Activated CD8-positive, alpha-beta T cell treated with anti-CD3 and anti-CD28 coated beads, Interleukin-2, amount 10 ng/mL, durations not matched to agents 7 days and 5 days (primary cell): ENCODE data around the gene SLC23A2. TPM values are rescaled to one million over a fixed set of nuclear protein-coding genes. Genes with fewer than 3 reads are reported as not detected.
A peak's percentile ranks its signal among the peaks of the same experiment; 100 is the strongest.
"Not testable (repeated sequence)": the region's sequence is repeated elsewhere in the genome, so short reads cannot be mapped to it uniquely, and the experiment has no call there.

ENCODE experiments used
- ATAC-seq: fragments of 150-1000 bp; cut with Tn5 transposase; one replicate; pipeline ENCODE4 v1.10.0; 2021; ENCODE audit warnings: moderate library complexity
- CTCF ChIA-PET: fragments of 350-600 bp; sonication (Branson Sonifier 250); formaldehyde crosslinking; loops from one replicate; lab custom pipeline; 2021; ENCODE audit warnings: antibody characterized with exemption; lab: Charles Lee
- POLR2A ChIA-PET: fragments of 350-600 bp; sonication (Branson Sonifier 250); formaldehyde crosslinking; loops from one replicate; lab custom pipeline; 2021; ENCODE audit warnings: antibody characterized with exemption; lab: Charles Lee
- DNase-seq: peaks from one replicate; pipeline ENCODE4 v3.0.0-alpha.2; 2020
- H3K27ac Mint-ChIP-seq: one replicate; pipeline ENCODE4 v1.8.0; 2021; ENCODE audit warnings: mild to moderate bottlenecking, mixed read lengths
- H3K27me3 Mint-ChIP-seq: one replicate; pipeline ENCODE4 v1.8.0; 2021; ENCODE audit warnings: low read depth, mixed read lengths
- H3K36me3 Mint-ChIP-seq: one replicate; pipeline ENCODE4 v1.8.0; 2021; ENCODE audit warnings: low read depth, mixed read lengths
- H3K4me1 Mint-ChIP-seq: one replicate; pipeline ENCODE4 v1.8.0; 2021; ENCODE audit warnings: low read depth, mixed read lengths
- H3K4me3 Mint-ChIP-seq: one replicate; pipeline ENCODE4 v1.8.0; 2021; ENCODE audit warnings: mild to moderate bottlenecking, mixed read lengths
- H3K9me3 Mint-ChIP-seq: one replicate; pipeline ENCODE4 v1.8.0; 2022; ENCODE audit warnings: mixed read lengths; ENCODE audit not compliant: insufficient read depth
- total RNA-seq, 2 experiments: library from RNA; stranded (reverse); gene quantifications; one replicate each; pipeline ENCODE4 v1.2.3, GENCODE V29; 2021

Gene SLC23A2
- total RNA-seq, 2 experiments from 2014 or later: 14.7 to 16.7 TPM

- H3K27ac Mint-ChIP-seq: no peak overlapping the region
- CTCF ChIA-PET: interaction anchor here (3.6 kb wide), 1 partner anchor 23 kb away, joined by 12 read pairs; no protein-coding TSS in a partner anchor
- POLR2A ChIA-PET: no interaction called here
- no peak overlapping the region for H3K4me3 Mint-ChIP-seq
- H3K36me3 Mint-ChIP-seq: peaks cover 2% of the 10 kb centered on the region
- no peak for ATAC-seq
- H3K27me3 Mint-ChIP-seq: no peaks in the 10 kb centered on the region
- H3K4me1 Mint-ChIP-seq: peaks cover 7% of the 10 kb centered on the region
- no peaks in the 10 kb centered on the region for H3K9me3 Mint-ChIP-seq
- DNase-seq: no peak
Measured at GRCh38 chr20:4979841-4980410, 21.4 kb downstream of the SLC23A2 start.

- Mint-ChIP-seq H3K9me3 (no peaks in the 10 kb centered on the region), H3K27me3 (no peaks in the 10 kb centered on the region), H3K36me3 (peaks cover 5% of the 10 kb centered on the region), H3K4me1 (peaks cover 19% of the 10 kb centered on the region), H3K27ac (no peak overlapping the region), H3K4me3 (no peak overlapping the region)
- ChIA-PET CTCF (interaction anchor here (1.0 to 3.6 kb wide), 3 partner anchors 22 to 220 kb away, joined by 4 to 12 read pairs (median 4); no protein-coding TSS in a partner anchor), POLR2A (interaction anchor here (0.7 kb wide), 1 partner anchor 141 kb away, joined by 3 read pairs; no protein-coding TSS in a partner anchor)
- DNase-seq: no peak
- ATAC-seq: no peak
Measured at GRCh38 chr20:4978050-4978918, 23.0 kb downstream of the SLC23A2 start.

GRCh38 chr20:4976014-4976413 is 25.3 kb downstream of the SLC23A2 start:
- H3K4me1 Mint-ChIP-seq: peaks cover 27% of the 10 kb centered on the region
- POLR2A ChIA-PET, CTCF ChIA-PET, H3K36me3 Mint-ChIP-seq, DNase-seq, ATAC-seq, H3K27ac Mint-ChIP-seq, H3K27me3 Mint-ChIP-seq, H3K4me3 Mint-ChIP-seq, H3K9me3 Mint-ChIP-seq: not testable (repeated sequence)

DNA sequence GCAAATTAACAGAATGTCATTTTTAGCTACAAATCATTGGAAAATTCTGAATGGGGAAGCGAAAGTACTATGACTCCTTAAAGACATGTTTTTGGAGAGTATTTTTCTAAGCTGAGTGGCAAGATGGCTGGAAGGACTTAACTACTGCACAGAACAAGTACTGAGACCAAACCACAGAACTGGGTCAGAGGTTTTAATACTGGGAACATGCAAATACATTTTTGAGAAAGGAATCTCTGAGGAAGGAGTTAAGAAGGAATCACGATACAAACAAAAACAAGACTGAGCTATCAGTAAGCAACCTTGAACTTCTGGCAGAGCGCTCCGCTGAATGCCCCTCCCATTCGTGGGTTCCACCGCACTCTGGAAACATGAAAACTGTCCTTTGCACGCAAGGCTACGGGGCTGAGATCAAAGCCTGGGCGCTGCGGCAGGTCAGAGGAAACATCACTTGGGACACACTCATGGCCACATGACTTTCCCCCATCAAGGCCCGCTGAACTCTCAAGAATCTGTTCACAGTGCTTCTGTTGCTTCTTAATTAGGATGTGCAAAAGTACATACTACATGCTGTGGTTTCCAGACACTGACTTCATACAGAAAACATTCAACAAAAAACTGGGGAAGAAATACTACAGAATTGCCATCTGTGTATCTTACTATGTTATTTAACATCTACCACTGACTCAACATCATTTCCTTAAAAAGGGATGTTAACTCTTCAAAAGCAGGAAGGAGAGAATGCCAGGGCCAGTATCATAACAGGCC is 27.8 kb downstream of the SLC23A2 start:
- CTCF ChIA-PET: interaction anchor here (0.6 to 1.7 kb wide), 8 partner anchors 12 to 219 kb away, joined by 3 to 13 read pairs (median 5); no protein-coding TSS in a partner anchor
- Mint-ChIP-seq H3K36me3 (peaks cover 23% of the 10 kb centered on the region), H3K4me3 (peak overlapping the region; percentile 72), H3K4me1 (peaks cover 24% of the 10 kb centered on the region), H3K27ac (peak overlapping the region; percentile 89), H3K27me3 (no peaks in the 10 kb centered on the region), H3K9me3 (no peaks in the 10 kb centered on the region)
- peak; percentile 86 for ATAC-seq
- POLR2A ChIA-PET: interaction anchor here (0.9 to 1.0 kb wide), 4 partner anchors 11 to 362 kb away, joined by 3 to 5 read pairs (median 4); partner anchors contain the start of gene PCNA
- peak; percentile 75 for DNase-seq

GRCh38 chr20:4972506-4973251 is 28.6 kb downstream of the SLC23A2 start:
- ATAC-seq: peak; percentile 47
- ChIA-PET POLR2A (interaction anchor here (0.9 to 1.0 kb wide), 4 partner anchors 10 to 361 kb away, joined by 3 to 5 read pairs (median 4); partner anchors contain the start of gene PCNA), CTCF (interaction anchor here (0.9 to 1.7 kb wide), 7 partner anchors 11 to 220 kb away, joined by 3 to 13 read pairs (median 5); no protein-coding TSS in a partner anchor)
- Mint-ChIP-seq H3K27ac (peak overlapping the region; percentile 89), H3K27me3 (no peaks in the 10 kb centered on the region), H3K4me1 (peaks cover 24% of the 10 kb centered on the region), H3K9me3 (no peaks in the 10 kb centered on the region), H3K4me3 (peak overlapping the region; percentile 72), H3K36me3 (peaks cover 31% of the 10 kb centered on the region)
- no peak for DNase-seq

- H3K36me3 Mint-ChIP-seq: peaks cover 35% of the 10 kb centered on the region
- ATAC-seq (no peak), DNase-seq (no peak)
- POLR2A ChIA-PET: interaction anchor here (0.7 to 1.0 kb wide), 2 partner anchors 9 to 86 kb away, joined by 3 to 4 read pairs; no protein-coding TSS in a partner anchor
- CTCF ChIA-PET: no interaction called here
- peaks cover 24% of the 10 kb centered on the region for H3K4me1 Mint-ChIP-seq
- H3K4me3 Mint-ChIP-seq: no peak overlapping the region
- peak overlapping the region; percentile 20 for H3K27ac Mint-ChIP-seq
- no peaks in the 10 kb centered on the region for H3K27me3 Mint-ChIP-seq
- H3K9me3 Mint-ChIP-seq: no peaks in the 10 kb centered on the region
Measured at GRCh38 chr20:4971064-4971463, 30.2 kb downstream of the SLC23A2 start.

DNA sequence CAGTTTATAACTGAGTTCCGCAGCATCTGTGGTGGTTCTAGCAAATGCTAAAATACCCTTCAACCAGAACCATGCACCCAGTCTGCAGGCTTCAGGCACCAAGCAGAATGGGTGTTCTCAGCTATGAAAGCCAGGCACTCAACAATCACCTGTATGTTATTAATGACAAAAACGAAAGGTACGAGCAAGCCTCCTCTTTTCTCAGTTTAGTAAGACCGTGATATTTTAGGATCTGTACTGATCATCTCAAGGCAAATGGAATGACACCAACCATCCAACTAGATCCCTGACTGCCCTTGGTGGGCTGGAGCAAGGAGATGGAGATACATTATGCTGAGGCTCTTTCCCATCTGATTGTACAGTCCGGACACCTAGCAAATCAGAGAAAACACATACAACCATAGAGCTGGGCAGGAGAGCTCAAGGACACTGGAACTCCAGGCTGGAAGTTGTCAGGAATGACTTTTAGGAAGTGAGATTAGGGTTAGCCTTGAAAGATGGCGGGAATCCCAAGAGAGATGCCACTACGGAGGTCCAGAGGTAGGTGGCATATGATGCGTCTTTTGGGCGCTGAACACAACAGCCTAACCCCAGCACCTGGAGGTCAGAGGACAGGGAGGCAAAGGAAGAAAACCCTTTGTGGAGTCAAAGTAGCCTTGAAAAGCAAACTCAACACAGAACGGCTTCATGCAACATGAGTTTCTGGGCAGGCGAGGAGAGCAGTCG is 33.4 kb downstream of the SLC23A2 start:
- ChIA-PET CTCF (interaction anchor here (0.8 to 3.1 kb wide), 3 partner anchors 12 to 89 kb away, joined by 3 to 18 read pairs (median 7); no protein-coding TSS in a partner anchor), POLR2A (interaction anchor here (1.2 kb wide), 1 partner anchor 13 kb away, joined by 3 read pairs; no protein-coding TSS in a partner anchor)
- no peak overlapping the region for H3K27ac Mint-ChIP-seq
- peaks cover 8% of the 10 kb centered on the region for H3K4me1 Mint-ChIP-seq
- ATAC-seq (no peak), DNase-seq (no peak)
- H3K36me3 Mint-ChIP-seq: peaks cover 32% of the 10 kb centered on the region
- H3K4me3 Mint-ChIP-seq: no peak overlapping the region
- no peaks in the 10 kb centered on the region for H3K9me3 Mint-ChIP-seq
- H3K27me3 Mint-ChIP-seq: no peaks in the 10 kb centered on the region

DNA sequence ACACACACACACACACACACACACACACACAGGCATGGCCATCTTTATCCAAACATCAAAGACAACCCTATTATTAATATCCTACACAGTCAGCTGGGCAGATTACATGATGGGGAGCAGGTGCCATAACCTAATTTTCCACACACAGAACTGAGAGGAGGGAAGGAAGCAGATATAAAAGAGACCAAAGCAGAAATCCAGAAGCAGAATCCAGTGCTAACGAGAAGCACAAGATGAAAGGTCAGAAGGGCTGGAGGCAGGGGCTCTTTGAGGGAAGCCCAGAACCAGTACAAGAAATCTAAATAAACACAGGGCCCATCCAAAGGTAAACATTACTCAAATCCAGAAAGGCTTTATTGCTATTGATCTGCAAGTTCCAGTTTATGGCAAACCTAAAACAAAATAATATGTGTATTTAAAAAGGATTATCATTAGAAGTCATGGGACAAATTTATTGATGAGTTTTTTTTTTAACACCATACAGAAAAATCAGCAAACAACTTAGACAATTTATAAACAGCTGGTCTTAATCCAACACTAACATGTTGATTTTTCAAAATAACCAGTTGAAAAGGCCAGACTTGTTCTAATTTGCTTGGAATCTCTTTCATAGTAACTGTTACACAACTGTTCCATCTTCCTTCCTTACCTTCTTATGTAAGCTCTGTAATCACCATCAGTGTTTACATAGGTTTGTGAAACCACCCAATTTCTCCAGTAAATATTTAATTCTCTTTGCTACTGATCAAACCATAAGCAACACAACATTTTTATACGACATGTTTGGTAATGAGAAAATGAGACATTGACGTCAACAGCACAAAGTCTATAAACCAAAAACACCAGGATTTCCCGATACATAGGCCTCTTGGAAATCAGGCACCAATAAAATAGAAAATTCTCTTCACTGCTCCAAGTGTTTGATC is 34.2 kb downstream of the SLC23A2 start:
- no peak overlapping the region for H3K27ac Mint-ChIP-seq
- peaks cover 36% of the 10 kb centered on the region for H3K36me3 Mint-ChIP-seq
- ChIA-PET CTCF (interaction anchor here (0.8 to 3.1 kb wide), 4 partner anchors 11 to 227 kb away, joined by 3 to 18 read pairs (median 5); no protein-coding TSS in a partner anchor), POLR2A (interaction anchor here (1.2 kb wide), 1 partner anchor 12 kb away, joined by 3 read pairs; no protein-coding TSS in a partner anchor)
- peaks cover 10% of the 10 kb centered on the region for H3K4me1 Mint-ChIP-seq
- H3K9me3 Mint-ChIP-seq: no peaks in the 10 kb centered on the region
- H3K4me3 Mint-ChIP-seq: no peak overlapping the region
- no peak for DNase-seq
- no peak for ATAC-seq
- no peaks in the 10 kb centered on the region for H3K27me3 Mint-ChIP-seq

DNA sequence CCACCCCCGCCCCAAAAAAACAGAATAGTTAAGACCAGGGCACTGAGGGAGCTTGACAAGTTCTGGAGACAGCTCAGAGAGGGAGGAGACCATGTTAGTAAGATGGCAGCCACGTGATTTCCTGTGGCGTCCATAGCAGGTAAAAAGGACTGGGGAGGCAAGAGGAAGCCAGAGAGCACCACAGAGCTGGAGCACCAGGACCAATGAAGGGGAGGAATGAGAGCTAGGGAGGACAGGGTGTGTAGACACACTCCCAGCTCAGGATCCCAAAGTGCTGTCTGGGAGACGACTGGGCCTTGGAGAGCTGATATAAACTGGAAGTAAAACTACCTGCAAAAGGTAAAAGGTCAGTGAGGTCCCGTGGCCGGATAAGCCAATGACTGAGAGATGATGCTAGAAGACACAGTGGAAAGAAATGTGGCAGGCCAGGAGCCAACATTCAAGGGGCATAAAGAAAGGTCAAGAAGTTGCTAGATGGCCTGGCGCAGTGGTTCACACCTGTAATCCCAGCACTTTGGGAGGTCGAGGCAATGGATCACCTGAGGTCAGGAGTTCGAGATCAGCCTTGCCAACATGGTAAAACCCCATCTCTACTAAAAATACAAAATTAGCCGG is 39.0 kb downstream of the SLC23A2 start:
- Mint-ChIP-seq H3K27ac (peak overlapping the region; percentile 89), H3K4me1 (peaks cover 22% of the 10 kb centered on the region), H3K4me3 (no peak overlapping the region), H3K36me3 (peaks cover 10% of the 10 kb centered on the region), H3K27me3 (no peaks in the 10 kb centered on the region), H3K9me3 (no peaks in the 10 kb centered on the region)
- peak; percentile 81 for ATAC-seq
- POLR2A ChIA-PET: interaction anchor here (0.6 to 1.5 kb wide), 7 partner anchors 9 to 151 kb away, joined by 3 to 5 read pairs (median 3); no protein-coding TSS in a partner anchor
- CTCF ChIA-PET: interaction anchor here (0.6 to 1.9 kb wide), 5 partner anchors 10 to 112 kb away, joined by 3 to 5 read pairs (median 3); no protein-coding TSS in a partner anchor
- DNase-seq: peak; percentile 64
